ENCODE results near the gene LZTS2. TPM values are rescaled to one million over a fixed set of nuclear protein-coding genes. Genes with fewer than 3 reads are reported as not detected.

Gene LZTS2
- total and polyA plus RNA-seq, 2 of the 8 experiments (the other 6 are each of a cell fraction or from before 2014, with no cell fraction given), result 75.7 to 99.5 TPM

- Histone ChIP-seq H3K56ac (replicated peaks; ENCODE audit: insufficient read length, low read depth, low read length) (no peak overlapping the region), H2BK20ac (ENCODE audit: low read length) (no peak overlapping the region), H3K4me2 (ENCODE audit: insufficient read depth in 1 of 2, low read depth in 2 of 2, low read length in 2 of 2) (no peak overlapping the region), H3K27ac (ENCODE audit: low read depth, low read length) (no peak overlapping the region), H4K91ac (replicated peaks; ENCODE audit: insufficient read length, low read length) (no peak overlapping the region), H3K79me1 (ENCODE audit: low read depth, low read length) (no peaks in the 10 kb centered on the region; the same call in 1 of the 2 replicates), H3K14ac (ENCODE audit: insufficient read length) (no peak overlapping the region), H3K9ac (replicated peaks in 1 of 4; ENCODE audit: extremely low read depth in 1 of 4, low read depth in 3 of 4, low read length in 3 of 4) (no peak overlapping the region), H3K23me2 (ENCODE audit: low read depth, low read length) (no peaks in the 10 kb centered on the region; the same call in 1 of the 2 replicates), H3K4ac (replicated peaks; ENCODE audit: insufficient read length, low read depth, low read length) (no peak overlapping the region), H3K23ac (ENCODE audit: insufficient read length) (no peak overlapping the region), H3K4me1 (replicated peaks in 1 of 4; ENCODE audit: control insufficient read depth in 3 of 4, insufficient read depth in 4 of 4, low read length in 3 of 4) (peaks cover 0 to 7% (median 5%) of the 10 kb centered on the region in 4 experiments; a peak in 4 of 7 replicates), H3K18ac (ENCODE audit: extremely low read depth, low read length) (no peak overlapping the region), H2BK120ac (replicated peaks; ENCODE audit: low read depth, low read length) (no peak overlapping the region), H4K8ac (ENCODE audit: extremely low read depth, insufficient read depth, low read length) (no peak overlapping the region), H2AK5ac (ENCODE audit: low read depth, low read length) (no peak overlapping the region), H2BK15ac (ENCODE audit: low read length) (no peak overlapping the region), H2BK12ac (ENCODE audit: low read depth, low read length) (no peak overlapping the region), H4K5ac (ENCODE audit: insufficient read length, low read depth, low read length) (no peak overlapping the region), H3K27me3 (replicated peaks in 1 of 4; ENCODE audit: control insufficient read depth in 3 of 4, extremely low read depth in 1 of 4, insufficient read depth in 3 of 4, low read length in 3 of 4) (peaks cover 12 to 27% (median 23%) of the 10 kb centered on the region in 4 experiments), H4K20me1 (replicated peaks in 1 of 2; ENCODE audit: control insufficient read depth in 1 of 2, insufficient read depth in 2 of 2, low read length in 2 of 2) (peaks cover 5 to 8% of the 10 kb centered on the region in 2 experiments), H3K79me2 (ENCODE audit: control insufficient read depth in 1 of 2, insufficient read depth in 2 of 2, low read length in 2 of 2) (peaks cover 0 to 1% of the 10 kb centered on the region in 2 experiments; a peak in 1 of 4 replicates), H3K36me3 (ENCODE audit: control insufficient read depth in 2 of 4, insufficient read depth in 4 of 4, low read length in 3 of 4) (no peaks in the 10 kb centered on the region; a peak in 1 of 8 replicates), H3K9me3 (ENCODE audit: insufficient read depth in 2 of 2, low read depth in 1 of 2, low read length in 1 of 2) (no peaks in the 10 kb centered on the region), H2AFZ (ENCODE audit: low read length) (no peak overlapping the region), H3K4me3 (ENCODE audit: extremely low read depth in 1 of 4, insufficient read depth in 2 of 4, low read depth in 3 of 4, low read length in 4 of 4) (no peak overlapping the region), H2BK5ac (ENCODE audit: low read depth, low read length) (no peak overlapping the region)
- FAIRE-seq, result no peak
- ChIA-PET CTCF (ENCODE audit: partially characterized antibody) (interaction anchor here (1.2 to 59.5 kb wide), 5 partner anchors 8 to 88 kb away, joined by 3 to 2176 read pairs (median 110); partner anchors contain the start of genes KAZALD1, PDZD7 and SFXN3), POLR2A (ENCODE audit: partially characterized antibody) (interaction anchor here (0.8 kb wide), 1 partner anchor 17 kb away, joined by 3 read pairs; no protein-coding TSS in a partner anchor)
- 90% methylated on average over 1 of the region's 1 CpG; no CpG with 5 or more reads in 1 of the 2 experiments for WGBS, 2 experiments (ENCODE audit: extremely low coverage in 1 of 2, insufficient coverage in 1 of 2, insufficient read length in 1 of 2, insufficient replicate concordance in 2 of 2, low coverage in 1 of 2, low lambda C conversion rate in 2 of 2, missing lambda C conversion rate in 1 of 2)
- DNase-seq (ENCODE audit: low read depth in 1 of 2, low spot score in 2 of 2), result no peak
Measured at GRCh38 chr10:101054351-101054750, 54.7 kb downstream of the LZTS2 start.
